GM18873 (cell line): ENCODE results near the gene NDUFAF7.
"Not testable (repeated sequence)": the region's sequence is repeated elsewhere in the genome, so short reads cannot be mapped to it uniquely, and the experiment has no call there.

Experiments used
- ATAC-seq: cut with Tn5 transposase; IDR thresholded peaks from one replicate; pipeline ENCODE4 v1.9.1; 2021; ENCODE audit warnings: mild to moderate bottlenecking, moderate library complexity, moderate number of reproducible peaks; ENCODE audit not compliant: unreplicated experiment, low FRiP score

The NDUFAF7 gene

DNA sequence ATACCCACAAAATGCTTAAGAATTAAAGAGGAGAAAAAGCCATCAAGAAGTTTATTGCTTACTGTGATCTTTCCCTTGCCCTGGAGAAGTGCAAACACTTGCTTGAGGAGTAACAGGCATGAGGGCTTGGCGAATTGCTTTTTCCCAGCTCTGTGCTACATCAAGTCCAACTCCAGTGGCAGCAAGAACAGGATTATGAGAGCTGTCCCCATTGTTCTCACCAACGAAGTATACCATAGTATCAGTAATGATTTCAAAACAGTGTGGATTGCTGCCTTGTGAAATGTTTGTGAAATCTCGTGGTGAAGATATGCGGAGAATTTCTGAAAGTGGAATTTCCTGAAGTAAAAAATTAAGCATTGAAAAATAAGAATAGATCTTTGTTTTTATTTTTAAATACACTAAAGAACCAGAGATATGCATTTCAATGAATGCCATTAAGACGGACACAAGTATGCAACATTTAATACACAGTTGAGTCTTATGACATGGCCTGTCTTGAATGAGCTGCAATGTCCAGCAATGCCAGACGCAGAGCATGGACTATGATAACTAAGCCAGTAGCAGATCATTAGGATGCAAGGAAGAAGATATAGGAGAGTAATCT is 43.0 kb downstream of the NDUFAF7 start:
- ATAC-seq = no peak

- no peak for ATAC-seq
Measured at GRCh38 chr2:37276291-37276690, 44.8 kb downstream of the NDUFAF7 start.

DNA sequence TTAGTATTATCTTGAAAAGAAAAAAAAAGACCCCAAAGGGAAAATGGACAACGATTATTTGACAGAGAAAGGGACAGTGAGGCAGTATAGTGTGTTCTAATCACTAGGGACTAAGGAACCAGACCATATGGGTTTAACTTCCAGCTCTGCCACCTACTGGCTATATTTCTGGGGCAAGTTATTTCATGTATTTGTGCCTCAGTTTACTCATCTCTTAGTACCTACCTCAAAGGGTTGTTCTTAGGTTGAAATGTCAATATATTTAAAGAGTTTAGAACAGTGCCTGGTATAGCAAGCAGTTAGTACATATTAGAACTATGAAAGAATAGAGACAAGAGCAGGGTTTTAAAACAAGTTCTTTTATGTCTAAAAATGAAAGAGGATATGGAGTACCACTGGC is 50.5 kb downstream of the NDUFAF7 start:
- no peak for ATAC-seq

DNA sequence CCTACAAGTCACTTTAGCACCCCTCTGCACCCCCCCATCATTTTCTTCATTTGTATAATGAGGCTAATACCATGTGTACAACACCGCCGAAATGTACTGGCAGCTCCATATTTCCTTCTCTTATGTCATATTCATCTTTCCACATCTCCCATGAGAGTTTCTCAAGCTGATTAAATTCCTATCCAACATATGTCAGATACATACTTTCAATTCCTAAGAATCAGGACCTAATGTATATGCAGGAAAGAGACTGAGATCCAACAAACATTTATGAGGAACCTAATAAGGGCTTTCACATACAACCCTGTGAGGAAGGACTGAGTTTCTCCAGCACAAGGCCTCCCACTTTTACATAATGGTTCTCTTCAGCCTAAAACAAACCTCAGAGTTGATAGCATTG is 51.3 kb downstream of the NDUFAF7 start:
- ATAC-seq = no peak

GRCh38 chr2:37283207-37283606 is 51.7 kb downstream of the NDUFAF7 start:
- ATAC-seq = no peak

GRCh38 chr2:37284381-37284780 is 52.9 kb downstream of the NDUFAF7 start:
- ATAC-seq = no peak

DNA sequence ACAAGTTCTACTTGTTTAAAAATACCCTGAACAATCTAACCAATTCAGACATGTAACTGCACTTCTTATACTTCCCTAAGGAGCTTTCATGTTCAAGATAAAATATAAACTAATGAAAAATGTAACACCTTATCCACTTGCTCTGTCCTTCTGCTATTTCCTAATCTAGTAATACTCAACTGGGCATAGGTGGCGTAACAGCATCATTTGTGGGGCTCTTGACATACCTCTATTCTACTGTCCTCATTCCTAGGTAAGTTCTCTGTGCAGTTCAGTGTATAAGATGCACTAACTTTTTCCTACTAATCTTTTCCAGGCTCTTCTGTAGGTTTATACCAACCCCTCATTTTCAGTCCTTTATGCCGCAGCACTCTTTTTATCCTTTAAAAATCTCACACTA is 56.5 kb downstream of the NDUFAF7 start:
- ATAC-seq = no peak

- ATAC-seq = no peak
Measured at GRCh38 chr2:37291680-37292079, 60.2 kb downstream of the NDUFAF7 start.

- ATAC-seq = not testable (repeated sequence)
Measured at GRCh38 chr2:37294858-37295257, 63.4 kb downstream of the NDUFAF7 start.

- no peak for ATAC-seq
Measured at GRCh38 chr2:37295469-37296073, 64.1 kb downstream of the NDUFAF7 start.

- ATAC-seq = no peak
Measured at GRCh38 chr2:37297632-37298031, 66.2 kb downstream of the NDUFAF7 start.
